ENCODE results near the gene TUBGCP3.
"Not testable (repeated sequence)": the region's sequence is repeated elsewhere in the genome, so short reads cannot be mapped to it uniquely, and the experiment has no call there.

The TUBGCP3 gene, protein sequence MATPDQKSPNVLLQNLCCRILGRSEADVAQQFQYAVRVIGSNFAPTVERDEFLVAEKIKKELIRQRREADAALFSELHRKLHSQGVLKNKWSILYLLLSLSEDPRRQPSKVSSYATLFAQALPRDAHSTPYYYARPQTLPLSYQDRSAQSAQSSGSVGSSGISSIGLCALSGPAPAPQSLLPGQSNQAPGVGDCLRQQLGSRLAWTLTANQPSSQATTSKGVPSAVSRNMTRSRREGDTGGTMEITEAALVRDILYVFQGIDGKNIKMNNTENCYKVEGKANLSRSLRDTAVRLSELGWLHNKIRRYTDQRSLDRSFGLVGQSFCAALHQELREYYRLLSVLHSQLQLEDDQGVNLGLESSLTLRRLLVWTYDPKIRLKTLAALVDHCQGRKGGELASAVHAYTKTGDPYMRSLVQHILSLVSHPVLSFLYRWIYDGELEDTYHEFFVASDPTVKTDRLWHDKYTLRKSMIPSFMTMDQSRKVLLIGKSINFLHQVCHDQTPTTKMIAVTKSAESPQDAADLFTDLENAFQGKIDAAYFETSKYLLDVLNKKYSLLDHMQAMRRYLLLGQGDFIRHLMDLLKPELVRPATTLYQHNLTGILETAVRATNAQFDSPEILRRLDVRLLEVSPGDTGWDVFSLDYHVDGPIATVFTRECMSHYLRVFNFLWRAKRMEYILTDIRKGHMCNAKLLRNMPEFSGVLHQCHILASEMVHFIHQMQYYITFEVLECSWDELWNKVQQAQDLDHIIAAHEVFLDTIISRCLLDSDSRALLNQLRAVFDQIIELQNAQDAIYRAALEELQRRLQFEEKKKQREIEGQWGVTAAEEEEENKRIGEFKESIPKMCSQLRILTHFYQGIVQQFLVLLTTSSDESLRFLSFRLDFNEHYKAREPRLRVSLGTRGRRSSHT

DNA sequence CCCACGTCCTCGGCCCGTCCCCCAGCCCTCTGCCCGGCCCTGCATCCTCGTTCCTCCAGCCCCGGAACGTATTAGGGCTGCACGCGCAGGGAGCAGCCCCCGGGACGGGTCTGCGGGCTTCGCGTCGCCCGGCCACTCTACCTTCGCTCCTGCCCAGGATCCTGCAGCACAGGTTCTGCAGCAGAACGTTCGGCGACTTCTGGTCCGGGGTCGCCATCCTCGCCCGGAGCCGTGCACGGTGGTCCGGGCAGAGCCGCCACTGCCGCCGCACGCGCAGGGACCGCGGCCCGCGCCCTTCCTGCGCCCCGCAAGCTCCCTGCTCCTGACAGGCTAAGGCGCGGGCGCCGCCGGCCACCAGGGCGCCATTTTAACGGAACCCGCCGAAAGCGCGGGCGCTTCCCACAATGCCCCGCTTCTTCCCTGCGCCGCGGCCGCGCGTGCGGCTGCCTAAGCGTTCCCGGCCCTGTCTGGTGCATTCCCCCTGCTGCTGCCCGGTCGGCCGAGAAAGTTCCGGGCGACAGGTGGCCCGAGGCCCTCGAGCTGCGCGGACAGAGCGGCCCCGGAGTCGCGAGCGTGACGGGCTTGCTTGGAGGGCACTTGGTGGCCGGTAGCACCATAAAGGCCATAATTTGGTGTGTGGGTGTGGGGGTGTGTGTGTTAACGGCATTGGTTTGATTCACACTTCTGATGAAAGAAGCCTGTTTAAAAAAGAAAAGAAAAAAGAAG lies at the start of gene TUBGCP3:
TUBGCP3 (minus strand) TSS at position 390 of the 726 bp plus-strand sequence; CDS start at position 217, 173 bp downstream.
- DNase-seq, result peak; percentile 78

DNA sequence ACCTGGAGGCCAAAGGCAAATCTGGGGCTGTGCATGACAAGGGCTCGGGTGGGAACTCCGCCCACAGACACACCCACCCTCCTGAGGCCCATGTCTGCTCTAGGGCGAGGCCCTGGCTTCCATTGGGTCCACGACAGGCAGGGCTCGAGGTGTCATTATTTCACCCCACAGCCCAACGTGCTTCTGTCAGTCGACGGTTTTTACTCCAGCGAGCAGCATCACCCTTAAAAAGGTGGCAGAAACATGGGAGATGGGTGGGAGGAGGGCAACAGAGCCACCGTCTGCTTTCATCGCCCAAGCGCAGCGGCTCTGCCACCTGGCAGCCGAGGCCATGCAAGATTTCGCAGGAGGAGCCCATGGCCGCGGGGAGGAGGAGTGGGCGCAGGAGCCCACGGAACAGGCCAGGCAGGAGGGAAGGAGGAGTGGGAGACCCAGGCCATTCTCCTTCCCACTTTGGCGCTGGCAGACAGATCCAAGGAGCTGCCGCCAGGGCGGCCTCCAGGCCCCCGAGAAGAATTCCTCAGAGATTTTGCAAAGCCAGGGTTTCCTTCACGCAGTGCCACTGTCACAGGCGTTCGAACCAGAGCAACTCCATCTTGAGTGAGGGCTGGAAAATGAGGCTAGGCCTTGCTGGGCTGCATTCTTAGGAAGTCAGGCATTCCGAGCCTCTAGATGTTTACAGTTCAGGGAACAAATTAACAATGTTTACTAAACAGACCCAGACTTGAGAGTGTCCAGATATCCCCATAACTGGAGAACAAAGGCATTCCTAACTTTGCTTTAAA lies 49.3 kb upstream of the TUBGCP3 start:
- DNase-seq, result no peak

- DNase-seq, result no peak
Observed at GRCh38 chr13:112636401-112636975, 48.5 kb upstream of the TUBGCP3 start.

DNA sequence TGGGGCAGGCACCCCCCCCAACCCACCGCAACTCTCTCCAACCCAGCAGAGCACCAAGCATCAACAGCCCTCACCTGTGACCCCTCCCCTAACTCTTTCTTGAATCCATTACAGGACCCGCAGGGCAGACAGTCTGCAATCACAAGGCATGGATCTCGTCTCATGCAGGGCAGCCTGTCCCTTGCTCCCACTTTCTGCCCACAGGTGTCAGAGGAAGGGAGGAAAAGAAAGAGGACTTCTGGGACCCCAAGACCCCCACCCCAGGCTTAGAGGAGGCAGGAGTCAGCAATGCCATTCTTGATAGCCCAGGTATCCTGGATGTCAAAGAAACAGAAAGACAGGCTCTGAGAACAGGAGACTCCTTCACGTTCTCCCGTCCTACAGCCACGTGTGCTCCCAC lies 47.4 kb upstream of the TUBGCP3 start:
- no peak for DNase-seq

DNA sequence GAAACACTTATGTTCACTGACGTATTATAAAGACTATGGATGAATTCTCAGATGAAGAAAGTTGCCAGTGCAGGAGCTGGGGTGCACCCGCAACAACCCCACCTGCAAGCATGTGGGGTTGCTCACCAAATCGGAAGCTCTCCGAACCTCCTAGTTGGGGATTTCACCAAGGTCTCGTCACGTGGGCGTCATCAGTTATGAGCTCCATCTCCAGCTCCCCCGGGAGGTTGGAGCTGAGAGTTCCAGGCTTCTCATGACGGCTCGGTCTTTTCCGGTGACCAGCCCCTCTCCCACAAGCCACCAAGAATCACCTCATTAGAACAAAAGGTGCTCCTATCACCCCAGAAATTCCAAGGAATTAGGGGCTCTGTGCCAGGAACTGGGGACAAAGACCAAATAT lies 46.1 kb upstream of the TUBGCP3 start:
- no peak for DNase-seq

GRCh38 chr13:112630226-112630625 lies 42.3 kb upstream of the TUBGCP3 start:
- not testable (repeated sequence) for DNase-seq

DNA sequence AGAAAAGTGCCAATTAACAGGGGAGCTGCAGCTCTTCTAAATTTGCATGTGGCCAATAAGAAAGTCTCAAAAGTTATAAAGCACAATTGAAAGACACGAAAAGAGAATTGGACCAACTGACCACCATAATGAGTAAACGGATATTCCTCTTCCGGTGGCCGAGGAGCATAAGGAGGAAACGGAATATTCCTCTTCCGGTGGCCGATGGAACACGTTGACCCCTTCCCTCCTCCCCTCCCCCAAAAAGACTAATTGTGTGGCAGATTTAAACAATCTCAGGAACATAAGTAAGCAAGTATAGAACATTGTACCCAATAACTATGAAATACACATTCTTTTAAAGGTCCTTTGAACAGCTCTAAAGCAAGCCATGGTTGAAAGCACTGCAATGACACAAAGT lies 41.2 kb upstream of the TUBGCP3 start:
- DNase-seq, result no peak

DNA sequence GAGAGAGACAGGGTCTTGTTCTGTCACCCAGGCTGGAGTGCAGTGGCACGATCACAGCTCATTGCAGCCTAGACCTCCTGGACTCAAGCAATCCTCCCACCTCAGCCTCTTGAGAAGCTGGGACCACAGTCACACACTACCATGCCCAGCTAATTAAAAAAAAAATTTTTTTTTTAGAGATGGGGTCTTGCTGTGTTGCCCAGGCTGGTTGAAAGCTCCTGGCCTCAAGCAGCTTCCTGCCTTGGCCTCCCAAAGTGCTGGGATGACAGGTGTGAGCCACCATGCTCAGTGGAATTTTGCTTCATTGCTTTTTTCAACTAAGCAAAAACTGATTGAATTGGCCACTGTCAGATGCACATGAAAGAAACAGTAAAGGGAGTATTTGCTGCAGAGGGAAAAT lies 39.7 kb upstream of the TUBGCP3 start:
- not testable (repeated sequence) for DNase-seq

DNA sequence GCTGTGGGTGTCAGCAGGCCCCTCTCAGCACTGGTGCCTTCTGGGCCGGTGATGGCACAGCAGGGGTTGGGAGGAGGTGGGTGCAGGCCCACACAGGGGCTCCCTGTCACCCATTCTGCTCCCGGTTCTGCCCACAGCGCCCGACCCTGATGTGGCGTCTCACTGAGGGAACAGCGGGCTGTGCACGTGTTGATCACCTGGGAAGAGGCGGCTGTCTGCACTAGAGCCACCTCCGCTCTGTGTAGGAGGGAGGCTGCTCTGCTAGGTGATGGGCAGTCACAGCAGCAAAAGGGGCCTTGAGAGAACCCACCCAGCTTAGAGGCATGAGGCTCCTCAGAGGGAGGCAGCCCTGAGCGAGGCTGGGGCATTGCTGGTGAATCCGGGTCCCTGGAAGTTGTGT lies 39.2 kb upstream of the TUBGCP3 start:
- no peak for DNase-seq

- DNase-seq, result no peak
Observed at GRCh38 chr13:112626761-112627160, 38.8 kb upstream of the TUBGCP3 start.

- DNase-seq, result no peak
Observed at GRCh38 chr13:112626124-112626523, 38.2 kb upstream of the TUBGCP3 start.

GRCh38 chr13:112625698-112626097 lies 37.7 kb upstream of the TUBGCP3 start:
- DNase-seq, result no peak

- DNase-seq, result no peak
Observed at GRCh38 chr13:112624602-112625430, 36.9 kb upstream of the TUBGCP3 start.

DNA sequence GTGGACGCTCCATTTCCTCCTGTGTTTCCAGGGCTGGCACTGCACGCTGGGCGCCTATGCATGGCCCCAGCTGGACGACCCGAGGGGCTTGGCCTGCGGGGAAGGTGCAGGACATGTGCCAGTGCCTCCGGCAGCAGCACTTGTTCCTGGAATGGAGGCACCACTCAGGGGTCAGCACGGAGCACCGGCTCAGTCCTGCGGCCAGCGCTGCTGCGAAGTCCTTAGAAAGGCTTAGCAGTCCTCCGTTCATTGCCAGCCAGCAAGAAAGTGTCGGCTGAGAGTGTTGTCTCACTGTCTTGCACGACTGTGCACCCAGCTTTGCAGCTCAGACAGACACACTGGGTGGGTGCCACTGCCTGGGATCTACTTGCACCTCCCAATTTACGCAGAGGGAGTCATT lies 36.1 kb upstream of the TUBGCP3 start:
- DNase-seq, result no peak

- no peak for DNase-seq
Observed at GRCh38 chr13:112623051-112623711, 35.2 kb upstream of the TUBGCP3 start.

GRCh38 chr13:112622375-112622774 lies 34.4 kb upstream of the TUBGCP3 start:
- DNase-seq, result no peak

GRCh38 chr13:112619730-112620631 lies 32.0 kb upstream of the TUBGCP3 start:
- no peak for DNase-seq

DNA sequence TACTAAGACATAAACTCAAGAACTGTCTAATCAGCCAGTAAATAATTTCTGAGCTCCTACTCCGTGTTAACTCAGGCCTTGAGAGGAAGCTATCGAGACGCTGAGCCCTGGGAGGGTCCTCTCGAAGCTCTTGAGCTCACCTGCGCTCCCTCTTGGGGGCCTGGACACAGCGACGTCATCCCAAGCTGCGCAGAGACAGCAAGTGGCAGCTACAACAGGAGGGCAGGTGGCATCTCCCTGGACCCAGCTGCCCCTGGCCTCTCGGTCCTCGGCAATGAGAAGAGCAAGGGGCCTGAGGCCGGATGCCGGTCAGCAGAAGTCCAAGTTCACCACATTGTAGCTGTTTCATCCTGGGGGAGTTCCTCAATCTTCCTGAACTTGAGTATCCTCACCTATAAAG lies 30.5 kb upstream of the TUBGCP3 start:
- no peak for DNase-seq

- DNase-seq, result no peak
Observed at GRCh38 chr13:112617754-112618375, 29.9 kb upstream of the TUBGCP3 start.

Measured in CD4-positive, alpha-beta T cell treated with Interleukin-1 beta for 1 hour (primary cell).